ENCODE measurements around the gene BICDL2. TPM values are rescaled to one million over a fixed set of nuclear protein-coding genes. Genes with fewer than 3 reads are reported as not detected.

Gene BICDL2
- total RNA-seq, 1 donor from 2014 or later = 0.05 TPM

DNA sequence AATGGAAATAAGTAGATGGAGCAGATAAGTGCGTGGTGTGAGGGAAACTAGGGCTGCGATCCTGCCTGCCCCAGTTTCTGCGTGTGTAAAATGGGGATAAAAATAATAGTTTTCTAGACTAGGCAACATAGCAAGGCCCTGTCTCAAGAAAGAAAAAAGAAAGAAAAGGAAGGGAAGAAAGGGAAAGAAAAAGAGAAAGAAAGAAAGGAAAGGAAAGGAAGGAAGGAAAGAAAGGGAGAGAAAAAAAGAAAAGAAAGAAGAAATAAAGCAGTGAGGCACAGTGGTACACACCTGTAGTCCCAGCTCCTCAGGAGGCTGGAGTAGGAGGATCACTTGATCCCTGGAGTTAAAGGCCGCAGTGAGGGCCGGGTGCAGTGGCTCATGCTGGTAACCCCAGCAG lies 54.3 kb downstream of the BICDL2 start:
- TF ChIP-seq, protein P1, sequence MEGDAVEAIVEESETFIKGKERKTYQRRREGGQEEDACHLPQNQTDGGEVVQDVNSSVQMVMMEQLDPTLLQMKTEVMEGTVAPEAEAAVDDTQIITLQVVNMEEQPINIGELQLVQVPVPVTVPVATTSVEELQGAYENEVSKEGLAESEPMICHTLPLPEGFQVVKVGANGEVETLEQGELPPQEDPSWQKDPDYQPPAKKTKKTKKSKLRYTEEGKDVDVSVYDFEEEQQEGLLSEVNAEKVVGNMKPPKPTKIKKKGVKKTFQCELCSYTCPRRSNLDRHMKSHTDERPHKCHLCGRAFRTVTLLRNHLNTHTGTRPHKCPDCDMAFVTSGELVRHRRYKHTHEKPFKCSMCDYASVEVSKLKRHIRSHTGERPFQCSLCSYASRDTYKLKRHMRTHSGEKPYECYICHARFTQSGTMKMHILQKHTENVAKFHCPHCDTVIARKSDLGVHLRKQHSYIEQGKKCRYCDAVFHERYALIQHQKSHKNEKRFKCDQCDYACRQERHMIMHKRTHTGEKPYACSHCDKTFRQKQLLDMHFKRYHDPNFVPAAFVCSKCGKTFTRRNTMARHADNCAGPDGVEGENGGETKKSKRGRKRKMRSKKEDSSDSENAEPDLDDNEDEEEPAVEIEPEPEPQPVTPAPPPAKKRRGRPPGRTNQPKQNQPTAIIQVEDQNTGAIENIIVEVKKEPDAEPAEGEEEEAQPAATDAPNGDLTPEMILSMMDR (IDR thresholded peaks at IDR 0.05; ENCODE audit: borderline replicate concordance) = no peak
- no peak overlapping the region for H3K4me3 ChIP-seq
- H3K9me3 ChIP-seq (replicated peaks) = no peaks in the 10 kb centered on the region
- no peaks in the 10 kb centered on the region for H3K36me3 ChIP-seq
- H3K4me1 ChIP-seq = peaks cover 51% of the 10 kb centered on the region
- no peak for DNase-seq
- no peak overlapping the region for H3K27ac ChIP-seq (replicated peaks)
- intact Hi-C loops (cut with micrococcal nuclease) = no loop called here
- H3K27me3 ChIP-seq (ENCODE audit: low read depth) = peaks cover 42% of the 10 kb centered on the region

DNA sequence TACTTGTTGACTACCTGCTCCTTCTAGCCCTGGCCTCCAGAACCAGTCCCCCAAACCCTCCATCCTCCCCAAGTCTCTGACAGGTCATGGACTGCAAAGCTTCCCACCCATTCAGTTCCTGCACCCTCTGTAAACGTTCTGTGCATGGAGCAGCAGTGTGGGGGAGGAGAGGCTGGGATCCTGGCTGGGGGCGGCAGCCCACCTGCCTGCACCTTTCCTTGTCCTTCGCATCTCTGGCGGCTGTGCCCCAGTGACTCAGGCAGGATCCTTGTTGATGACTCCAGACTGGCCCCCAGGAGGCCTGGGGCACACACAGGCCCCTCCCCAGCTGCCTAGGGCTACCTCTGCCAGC lies 54.9 kb downstream of the BICDL2 start:
- H3K36me3 ChIP-seq = no peaks in the 10 kb centered on the region
- TF ChIP-seq, protein P1 (IDR thresholded peaks at IDR 0.05; ENCODE audit: borderline replicate concordance) = no peak
- no peak overlapping the region for H3K27ac ChIP-seq (replicated peaks)
- H3K4me3 ChIP-seq = no peak overlapping the region
- intact Hi-C loops (cut with micrococcal nuclease) = no loop called here
- H3K4me1 ChIP-seq = peaks cover 51% of the 10 kb centered on the region
- DNase-seq = no peak
- no peaks in the 10 kb centered on the region for H3K9me3 ChIP-seq (replicated peaks)
- H3K27me3 ChIP-seq (ENCODE audit: low read depth) = peaks cover 37% of the 10 kb centered on the region

DNA sequence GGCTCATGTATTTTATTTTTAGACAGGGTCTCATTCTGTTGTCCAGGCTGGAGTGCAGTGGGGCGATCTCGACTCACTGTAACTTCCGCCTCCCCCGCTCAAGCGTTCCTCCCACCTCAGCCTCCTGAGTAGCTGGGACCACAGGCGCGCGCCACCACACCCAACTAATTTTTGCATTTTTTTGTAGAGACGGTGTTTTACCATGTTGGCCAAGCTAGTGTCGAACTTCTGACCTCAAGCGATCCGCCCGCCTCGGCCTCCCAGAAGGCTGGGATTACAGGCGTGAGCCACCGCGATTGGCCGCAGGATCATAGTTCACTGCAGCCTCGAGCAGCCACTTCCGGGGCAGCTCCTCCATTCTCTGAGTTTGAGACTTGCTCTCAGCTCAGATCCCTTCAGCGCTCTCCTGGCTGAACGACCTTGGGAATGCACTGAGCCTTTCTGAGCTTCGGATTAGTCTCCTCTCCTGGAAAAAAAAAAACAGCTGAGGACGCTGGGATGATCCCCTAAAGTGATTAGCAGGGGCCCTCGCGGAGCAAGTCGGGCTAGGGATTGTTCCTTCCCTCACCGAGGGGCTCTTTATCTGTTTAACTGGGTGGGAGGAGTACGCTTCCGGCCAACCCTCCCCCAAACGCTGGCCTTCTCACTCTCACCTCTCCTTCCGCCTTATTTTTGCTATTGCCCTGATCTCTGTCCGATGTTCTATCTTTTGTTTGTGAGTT lies 55.4 kb downstream of the BICDL2 start:
- intact Hi-C loops (cut with micrococcal nuclease) = no loop called here
- TF ChIP-seq, protein P1 (IDR thresholded peaks at IDR 0.05; ENCODE audit: borderline replicate concordance) = no peak
- Histone ChIP-seq H3K9me3 (replicated peaks) (no peaks in the 10 kb centered on the region), H3K4me1 (peaks cover 49% of the 10 kb centered on the region), H3K4me3 (peak overlapping the region; percentile 74), H3K27ac (replicated peaks) (peak overlapping the region; percentile 80), H3K36me3 (no peaks in the 10 kb centered on the region), H3K27me3 (ENCODE audit: low read depth) (peaks cover 37% of the 10 kb centered on the region)
- DNase-seq = no peak

DNA sequence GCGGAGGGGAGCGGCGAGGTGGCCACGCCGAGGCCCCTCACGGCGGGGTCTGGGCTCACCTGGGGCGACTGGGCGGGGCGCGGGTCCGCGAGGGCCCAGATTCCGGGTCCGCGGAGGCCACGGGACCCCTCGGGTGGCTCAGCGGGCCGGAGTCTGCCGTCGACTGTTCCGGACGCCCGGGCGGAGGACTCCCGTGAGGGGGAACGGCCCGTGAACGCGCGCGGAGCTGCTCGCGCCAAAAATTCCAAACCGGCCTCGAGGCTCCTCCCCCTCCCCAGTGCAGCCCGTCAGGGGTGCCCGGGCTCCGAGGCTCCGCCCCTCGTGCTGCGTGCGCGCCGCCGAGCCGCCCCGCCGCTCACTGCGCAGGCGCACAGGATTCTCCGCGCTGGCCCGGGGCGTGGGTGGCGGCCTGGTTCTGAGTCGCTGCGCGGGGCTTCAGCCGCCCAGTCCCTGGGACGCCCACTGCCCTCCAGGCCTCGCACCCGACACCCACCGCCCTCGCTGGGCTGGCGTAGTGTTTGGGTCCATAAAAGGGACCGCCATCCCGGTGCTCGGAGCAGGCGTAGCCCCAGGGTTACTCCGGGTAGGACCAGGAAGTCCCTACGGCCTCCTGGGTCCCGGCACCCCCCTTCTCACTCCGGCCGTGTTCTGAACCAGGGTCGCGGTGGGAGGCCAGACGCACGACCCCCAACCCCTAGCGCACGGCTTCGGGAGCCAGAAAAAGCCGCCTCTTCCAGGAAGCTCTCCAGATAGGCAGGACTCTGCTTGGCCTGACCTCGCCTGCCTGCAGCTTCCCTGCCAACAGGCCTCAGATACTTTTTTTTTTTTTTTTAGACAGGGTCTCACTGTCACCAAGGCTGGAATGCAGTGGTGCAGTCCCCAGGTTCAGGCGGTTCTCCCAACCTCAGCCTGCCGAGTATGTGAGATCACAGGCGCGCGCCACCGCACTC lies 56.2 kb downstream of the BICDL2 start, which contains the start of gene PKMYT1:
Gene PKMYT1 (minus strand): TSS at position 220 of the 950 bp plus-strand sequence. CDS start 789 bp downstream, outside the sequence.
- Histone ChIP-seq H3K36me3 (no peaks in the 10 kb centered on the region), H3K27ac (replicated peaks) (peak within 1 kb of the TSS; percentile 80), H3K27me3 (ENCODE audit: low read depth) (peaks cover 35% of the 10 kb centered on the region), H3K9me3 (replicated peaks) (no peaks in the 10 kb centered on the region), H3K4me1 (peaks cover 41% of the 10 kb centered on the region), H3K4me3 (peak within 1 kb of the TSS; percentile 74)
- peak; percentile 91 for DNase-seq
- intact Hi-C loops (cut with micrococcal nuclease) = no loop called here
- TF ChIP-seq, protein P1 (IDR thresholded peaks at IDR 0.05; ENCODE audit: borderline replicate concordance) = no peak

DNA sequence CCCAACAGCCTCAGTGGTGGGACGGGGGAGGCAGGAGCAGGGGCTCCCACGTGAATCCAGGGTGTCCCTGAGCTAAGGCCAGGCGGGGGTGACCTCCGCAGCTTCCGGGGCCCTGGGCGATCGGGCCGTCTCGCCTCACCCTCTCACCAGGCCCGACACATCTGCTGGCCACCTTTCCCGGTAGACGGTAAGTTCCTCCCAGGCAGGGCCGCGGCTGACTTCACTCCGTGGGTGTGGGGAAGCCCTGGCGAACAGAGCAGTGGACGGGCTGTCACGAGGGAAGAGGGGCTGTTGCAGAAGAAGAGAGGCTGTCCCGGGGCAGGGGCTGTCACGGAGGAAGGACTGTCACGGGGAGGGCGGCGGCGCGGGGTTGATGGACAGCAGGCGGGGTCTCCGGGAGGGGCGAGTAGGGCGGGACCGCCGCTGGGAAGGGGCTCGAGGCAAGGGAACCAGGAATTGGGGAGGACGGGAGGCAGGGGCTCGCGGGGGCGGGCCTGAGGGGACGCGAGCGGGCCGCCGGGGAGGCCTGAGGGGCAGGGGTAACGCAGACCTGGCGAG lies 57.0 kb downstream of the BICDL2 start:
- H3K4me3 ChIP-seq = peak overlapping the region; percentile 74
- peaks cover 35% of the 10 kb centered on the region for H3K27me3 ChIP-seq (ENCODE audit: low read depth)
- peaks cover 33% of the 10 kb centered on the region for H3K4me1 ChIP-seq
- no peak for DNase-seq
- no peaks in the 10 kb centered on the region for H3K9me3 ChIP-seq (replicated peaks)
- TF ChIP-seq, protein P1 (IDR thresholded peaks at IDR 0.05; ENCODE audit: borderline replicate concordance) = no peak
- no peak overlapping the region for H3K27ac ChIP-seq (replicated peaks)
- no peaks in the 10 kb centered on the region for H3K36me3 ChIP-seq
- intact Hi-C loops (cut with micrococcal nuclease) = no loop called here
